Neural cell (in vitro differentiated cells): ENCODE data around the gene OTUD4. TPM values are rescaled to one million over a fixed set of nuclear protein-coding genes. Genes with fewer than 3 reads are reported as not detected.

Source experiments
- H2AFZ ChIP-seq: fragments of 200-600, 300-800 bp; sonication (generic), shearing (Covaris generic); 2 replicates; pipeline ENCODE4 v1.6.0; 2014; ENCODE audit warnings: low read depth, mild to moderate bottlenecking, antibody characterized with exemption, low read length, moderate library complexity
- H3F3A ChIP-seq: fragments of 200-600 bp; shearing (Covaris generic); 2 replicates; pipeline ENCODE4 v1.6.1; 2016; ENCODE audit warnings: mild to moderate bottlenecking, moderate library complexity, mixed read lengths, antibody characterized with exemption, low read length; ENCODE audit not compliant: insufficient read depth, poor library complexity, severe bottlenecking
- H3K27ac ChIP-seq: fragments of 200-600, 300-800 bp; sonication (generic), shearing (Covaris generic); 2 replicates; pipeline ENCODE4 v1.5.1; 2014; ENCODE audit warnings: mild to moderate bottlenecking, low read length, moderate library complexity
- H3K27me3 ChIP-seq: fragments of 300-800, 200-600 bp; sonication (generic), shearing (Covaris generic); 2 replicates; pipeline ENCODE4 v1.6.0; 2014; ENCODE audit warnings: mild to moderate bottlenecking, low read depth, low read length, moderate library complexity; ENCODE audit not compliant: insufficient read depth
- H3K36me3 ChIP-seq: fragments of 300-800, 200-600 bp; sonication (generic), shearing (Covaris generic); 2 replicates; pipeline ENCODE4 v1.5.1; 2014; ENCODE audit warnings: mild to moderate bottlenecking, antibody characterized with exemption, low read length, moderate library complexity; ENCODE audit not compliant: insufficient read depth
- H3K4me2 ChIP-seq: fragments of 300-800, 200-600 bp; sonication (generic), shearing (Covaris generic); 2 replicates; pipeline ENCODE4 v1.6.0; 2014; ENCODE audit warnings: mild to moderate bottlenecking, low read length
- H3K4me3 ChIP-seq: fragments of 300-800, 200-600 bp; sonication (generic), shearing (Covaris generic); 2 replicates; pipeline ENCODE4 v1.5.1; 2014; ENCODE audit warnings: mild to moderate bottlenecking, low read length, moderate library complexity
- H3K79me2 ChIP-seq: fragments of 200-600 bp; shearing (Covaris generic); replicated peaks from 2 replicates; pipeline ENCODE4 v1.6.0; 2014; ENCODE audit warnings: mild to moderate bottlenecking, low read length, moderate library complexity; ENCODE audit not compliant: insufficient read depth
- H3K9ac ChIP-seq: fragments of 300-800, 200-600 bp; sonication (generic), shearing (Covaris generic); 2 replicates; pipeline ENCODE4 v1.6.1; 2016; ENCODE audit warnings: mild to moderate bottlenecking, low read length, mixed read lengths
- H3K9me2 ChIP-seq: fragments of 200-600 bp; shearing (Covaris generic); 2 replicates; pipeline ENCODE4 v1.6.1; 2016; ENCODE audit warnings: mild to moderate bottlenecking, low read length, mixed read lengths; ENCODE audit not compliant: insufficient read depth
- H3K9me3 ChIP-seq: fragments of 200-600, 300-800 bp; sonication (generic), shearing (Covaris generic); 2 replicates; pipeline ENCODE4 v1.6.1; 2016; ENCODE audit warnings: mild to moderate bottlenecking, mixed run types, low read length, moderate library complexity, mixed read lengths
- H4K20me1 ChIP-seq: fragments of 200-600 bp; shearing (Covaris generic); 2 replicates; pipeline ENCODE4 v1.6.1; 2016; ENCODE audit warnings: mild to moderate bottlenecking, mixed run types; ENCODE audit not compliant: insufficient read depth
- EP300 ChIP-seq: fragments of 450-650 bp; conservative IDR thresholded peaks from 2 replicates; pipeline ENCODE4 v1.6.1; 2014; ENCODE audit warnings: antibody characterized with exemption, mild to moderate bottlenecking, moderate library complexity; ENCODE audit not compliant: poor library complexity, severe bottlenecking
- EZH2 ChIP-seq: fragments of 200-600, 300-800 bp; shearing (Covaris generic), sonication (generic); IDR thresholded peaks from 2 replicates; pipeline ENCODE4 v1.6.1; 2014; ENCODE audit warnings: antibody characterized with exemption, low read length, borderline replicate concordance, mild to moderate bottlenecking; ENCODE audit not compliant: insufficient read depth, poor library complexity, severe bottlenecking
- MXI1 ChIP-seq: fragments of 450-650 bp; conservative IDR thresholded peaks from 2 replicates; pipeline ENCODE4 v1.6.1; 2014; ENCODE audit warnings: antibody characterized with exemption, mild to moderate bottlenecking; ENCODE audit not compliant: poor library complexity, severe bottlenecking
- POLR2AphosphoS5 ChIP-seq: IDR thresholded peaks from 2 replicates; pipeline ENCODE4 v1.6.1; 2012
- RAD21 ChIP-seq: fragments of 450-650 bp; conservative IDR thresholded peaks from 2 replicates; pipeline ENCODE4 v1.6.1; 2014; ENCODE audit warnings: antibody characterized with exemption, mild to moderate bottlenecking, moderate library complexity
- REST ChIP-seq: IDR thresholded peaks from 2 replicates; pipeline ENCODE4 v1.6.1; 2012; ENCODE audit warnings: borderline replicate concordance
- SMC3 ChIP-seq: fragments of 450-650 bp; conservative IDR thresholded peaks from 2 replicates; pipeline ENCODE4 v1.6.1; 2014; ENCODE audit warnings: antibody characterized with exemption, mild to moderate bottlenecking, moderate library complexity; ENCODE audit not compliant: poor library complexity
- TAF1 ChIP-seq: IDR thresholded peaks from 2 replicates; pipeline ENCODE4 v1.6.1; 2012; ENCODE audit warnings: low read depth
- polyA plus RNA-seq: library from polyadenylated mRNA; depleted of rRNA; stranded (reverse); fragments of >200 nt; gene quantifications from 2 replicates; pipeline ENCODE4 v1.2.3, GENCODE V29; 2014
- TF ChIP-seq, protein P1 (sequence below): fragments of 450-650 bp; IDR thresholded peaks from 2 replicates; pipeline ENCODE4 v1.5.1; 2014; ENCODE audit warnings: antibody characterized with exemption, mild to moderate bottlenecking, moderate library complexity; ENCODE audit not compliant: poor library complexity, severe bottlenecking

The OTUD4 gene
- polyA plus RNA-seq, 1 donor from 2014 or later, result 15.1 TPM

DNA sequence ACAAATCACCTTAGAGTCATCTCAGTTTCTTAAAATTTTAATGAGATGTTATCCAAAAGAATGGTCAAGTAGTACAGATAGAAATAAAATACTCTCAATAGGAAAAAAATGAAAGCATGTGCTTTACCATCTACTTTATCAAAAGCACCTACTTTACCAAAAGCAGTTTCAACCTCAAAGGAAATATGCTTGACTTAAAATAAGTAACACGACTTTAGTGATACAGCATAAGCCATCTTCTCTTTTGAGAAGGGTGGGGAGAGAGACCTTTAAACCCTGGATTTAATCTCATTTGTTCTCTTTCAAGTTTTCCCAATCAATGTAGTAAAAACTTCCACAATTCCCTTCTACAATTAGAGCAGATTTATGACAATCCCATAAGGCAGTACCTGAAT is 26.5 kb downstream of the OTUD4 start:
- Histone ChIP-seq H3K4me2 (no peak overlapping the region), H3K4me3 (no peak overlapping the region), H3K79me2 (no peaks in the 10 kb centered on the region), H3K36me3 (peaks cover 3% of the 10 kb centered on the region), H4K20me1 (no peaks in the 10 kb centered on the region), H3K9ac (no peak overlapping the region), H3F3A (no peaks in the 10 kb centered on the region), H3K9me2 (no peaks in the 10 kb centered on the region), H3K9me3 (no peaks in the 10 kb centered on the region), H3K27ac (no peak overlapping the region), H3K27me3 (no peaks in the 10 kb centered on the region), H2AFZ (no peak overlapping the region)
- no peak for TF ChIP-seq RAD21
- TF ChIP-seq POLR2AphosphoS5, result no peak
- TF ChIP-seq, protein P1, sequence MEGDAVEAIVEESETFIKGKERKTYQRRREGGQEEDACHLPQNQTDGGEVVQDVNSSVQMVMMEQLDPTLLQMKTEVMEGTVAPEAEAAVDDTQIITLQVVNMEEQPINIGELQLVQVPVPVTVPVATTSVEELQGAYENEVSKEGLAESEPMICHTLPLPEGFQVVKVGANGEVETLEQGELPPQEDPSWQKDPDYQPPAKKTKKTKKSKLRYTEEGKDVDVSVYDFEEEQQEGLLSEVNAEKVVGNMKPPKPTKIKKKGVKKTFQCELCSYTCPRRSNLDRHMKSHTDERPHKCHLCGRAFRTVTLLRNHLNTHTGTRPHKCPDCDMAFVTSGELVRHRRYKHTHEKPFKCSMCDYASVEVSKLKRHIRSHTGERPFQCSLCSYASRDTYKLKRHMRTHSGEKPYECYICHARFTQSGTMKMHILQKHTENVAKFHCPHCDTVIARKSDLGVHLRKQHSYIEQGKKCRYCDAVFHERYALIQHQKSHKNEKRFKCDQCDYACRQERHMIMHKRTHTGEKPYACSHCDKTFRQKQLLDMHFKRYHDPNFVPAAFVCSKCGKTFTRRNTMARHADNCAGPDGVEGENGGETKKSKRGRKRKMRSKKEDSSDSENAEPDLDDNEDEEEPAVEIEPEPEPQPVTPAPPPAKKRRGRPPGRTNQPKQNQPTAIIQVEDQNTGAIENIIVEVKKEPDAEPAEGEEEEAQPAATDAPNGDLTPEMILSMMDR, result no peak
- TF ChIP-seq MXI1, result no peak
- TF ChIP-seq REST, result no peak
- no peak for TF ChIP-seq EZH2
- no peak for TF ChIP-seq EP300
- TF ChIP-seq TAF1, result no peak
- no peak for TF ChIP-seq SMC3

GRCh38 chr4:145153181-145153903 is 27.0 kb downstream of the OTUD4 start:
- no peaks in the 10 kb centered on the region for H3K27me3 ChIP-seq
- no peak overlapping the region for H2AFZ ChIP-seq
- peaks cover 6% of the 10 kb centered on the region for H3K36me3 ChIP-seq
- H3K9me3 ChIP-seq, result no peaks in the 10 kb centered on the region
- H3K4me2 ChIP-seq, result no peak overlapping the region
- H3K79me2 ChIP-seq, result no peaks in the 10 kb centered on the region
- TF ChIP-seq POLR2AphosphoS5 (no peak), TAF1 (no peak), REST (no peak), SMC3 (no peak), MXI1 (no peak), RAD21 (no peak), EZH2 (no peak), EP300 (no peak)
- TF ChIP-seq, protein P1, result no peak
- H3F3A ChIP-seq, result no peaks in the 10 kb centered on the region
- H3K9ac ChIP-seq, result no peak overlapping the region
- H4K20me1 ChIP-seq, result no peaks in the 10 kb centered on the region
- no peak overlapping the region for H3K27ac ChIP-seq
- H3K4me3 ChIP-seq, result no peak overlapping the region
- no peaks in the 10 kb centered on the region for H3K9me2 ChIP-seq
